Thyroid gland (tissue), 4 donors: ENCODE results near the gene TNFRSF11A.

ENCODE experiments used
- POLR2A ChIP-seq, 2 donors: fragments of 450-650 bp; IDR thresholded peaks; one replicate each; pipeline ENCODE4 v1.6.1; 2017; ENCODE audit warnings: antibody characterized with exemption in 2 of 2, mild to moderate bottlenecking in 2 of 2, moderate library complexity in 1 of 2
- TF ChIP-seq, protein P1 (sequence below), 6 experiments: fragments of 200-600 bp in 3 of 6; fragments of 450-650 bp in 3 of 6; sonication (generic) in 3 of 6; IDR thresholded peaks; one replicate each; pipeline ENCODE4 v1.5.1; 2016 to 2019; ENCODE audit warnings: antibody characterized with exemption in 6 of 6, mild to moderate bottlenecking in 2 of 6, inconsistent platforms in 1 of 6, moderate library complexity in 1 of 6

DNA sequence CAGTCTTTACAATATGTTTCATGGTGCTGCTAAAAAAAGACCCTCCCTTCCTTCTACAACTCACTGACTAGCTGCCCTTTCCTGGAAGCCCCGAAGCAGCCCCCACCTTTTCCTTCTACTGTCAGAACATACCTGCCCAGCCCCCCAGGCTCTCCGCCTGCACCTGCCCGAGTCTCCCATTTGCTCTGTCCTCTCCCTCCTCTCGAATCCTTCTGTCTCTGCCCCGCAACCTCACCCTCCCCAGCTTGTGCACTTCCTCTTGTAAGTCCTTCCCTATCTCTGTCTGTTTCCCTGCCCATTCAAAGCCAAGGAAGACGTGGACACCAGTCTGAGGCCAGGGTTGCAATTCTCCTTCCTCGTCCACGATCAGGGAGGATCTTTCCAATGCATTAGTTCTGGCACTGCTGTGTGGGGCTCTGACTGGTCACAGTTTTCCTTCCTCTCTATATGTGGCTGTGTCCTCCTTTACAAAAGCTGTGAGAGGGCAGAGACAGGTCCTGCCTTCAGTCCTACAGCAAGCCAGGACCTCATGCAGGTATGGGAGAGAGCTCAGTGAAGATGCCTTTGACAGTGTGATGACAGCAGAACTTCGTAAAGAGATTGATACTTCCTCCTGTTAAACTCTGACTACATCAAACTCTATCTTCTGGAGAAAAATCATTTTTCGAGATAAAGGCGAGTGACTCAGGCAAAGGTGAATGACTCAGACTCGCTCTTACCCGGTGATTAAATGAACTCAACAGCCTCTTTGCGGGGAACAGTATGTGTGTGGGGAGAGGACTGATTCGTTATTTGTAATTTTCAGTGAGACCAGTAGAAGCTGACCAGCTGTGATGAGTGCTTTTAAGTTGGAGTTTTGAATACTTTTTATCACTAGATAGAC lies 14.2 kb downstream of the TNFRSF11A start:
- TF ChIP-seq, protein P1, sequence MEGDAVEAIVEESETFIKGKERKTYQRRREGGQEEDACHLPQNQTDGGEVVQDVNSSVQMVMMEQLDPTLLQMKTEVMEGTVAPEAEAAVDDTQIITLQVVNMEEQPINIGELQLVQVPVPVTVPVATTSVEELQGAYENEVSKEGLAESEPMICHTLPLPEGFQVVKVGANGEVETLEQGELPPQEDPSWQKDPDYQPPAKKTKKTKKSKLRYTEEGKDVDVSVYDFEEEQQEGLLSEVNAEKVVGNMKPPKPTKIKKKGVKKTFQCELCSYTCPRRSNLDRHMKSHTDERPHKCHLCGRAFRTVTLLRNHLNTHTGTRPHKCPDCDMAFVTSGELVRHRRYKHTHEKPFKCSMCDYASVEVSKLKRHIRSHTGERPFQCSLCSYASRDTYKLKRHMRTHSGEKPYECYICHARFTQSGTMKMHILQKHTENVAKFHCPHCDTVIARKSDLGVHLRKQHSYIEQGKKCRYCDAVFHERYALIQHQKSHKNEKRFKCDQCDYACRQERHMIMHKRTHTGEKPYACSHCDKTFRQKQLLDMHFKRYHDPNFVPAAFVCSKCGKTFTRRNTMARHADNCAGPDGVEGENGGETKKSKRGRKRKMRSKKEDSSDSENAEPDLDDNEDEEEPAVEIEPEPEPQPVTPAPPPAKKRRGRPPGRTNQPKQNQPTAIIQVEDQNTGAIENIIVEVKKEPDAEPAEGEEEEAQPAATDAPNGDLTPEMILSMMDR (IDR thresholded peaks at IDR 0.05) = no peak
- TF ChIP-seq POLR2A (IDR thresholded peaks at IDR 0.05) = no peak
